ENCODE results near the gene PHC1. TPM values are rescaled to one million over a fixed set of nuclear protein-coding genes. Genes with fewer than 3 reads are reported as not detected.
A peak's percentile ranks its signal among the peaks of the same experiment; 100 is the strongest.

PHC1 gene
- total and polyA plus RNA-seq, 7 experiments from 2014 or later: 15.4 to 55.0 (median 36.8) TPM

- H3K4me1 ChIP-seq (ENCODE audit: control insufficient read depth in 2 of 2, insufficient read depth in 2 of 2, low read length in 2 of 2): peaks cover 47 to 52% of the 10 kb centered on the region in 2 donors
- intact Hi-C loops (cut with micrococcal nuclease): loop anchor here (1.0 to 5.0 kb wide), 11 partner anchors 37 to 997 kb away; partner anchors contain the start of gene KLRG1 (in 1 of the 2)
- peak overlapping the region; percentile 93 for H3K4me3 ChIP-seq (ENCODE audit: low read length)
- Mint-ChIP-seq H3K36me3 (peaks cover 0 to 28% (median 11%) of the 10 kb centered on the region in 5 donors), H3K27ac (peak overlapping the region; percentile 89 to 99 (median 96)), H3K4me3 (peak overlapping the region; percentile 83 to 99 (median 95)), H3K27me3 (no peaks in the 10 kb centered on the region), H3K9me3 (peaks cover 0 to 7% (median 5%) of the 10 kb centered on the region in 11 donors), H3K4me1 (peaks cover 46 to 78% (median 70%) of the 10 kb centered on the region in 7 donors)
- POLR2A ChIA-PET: interaction anchor here (0.7 to 8.9 kb wide), 18 partner anchors 9 to 800 kb away, joined by 3 to 148 read pairs (median 4); partner anchors contain the start of genes PHC1 and RIMKLB
- CTCF ChIA-PET: interaction anchor here (0.8 to 15.2 kb wide), 12 partner anchors 10 to 405 kb away, joined by 3 to 287 read pairs (median 6); partner anchors contain the start of gene KLRG1
- peak; percentile 28 for ATAC-seq
- no peaks in the 10 kb centered on the region for H3K9me3 ChIP-seq (ENCODE audit: control insufficient read depth in 2 of 3, low read length in 3 of 3)
- no peaks in the 10 kb centered on the region for H3K27me3 ChIP-seq (ENCODE audit: control insufficient read depth in 2 of 2, insufficient read depth in 2 of 2, low read length in 2 of 2)
- H3K27ac ChIP-seq (ENCODE audit: low read depth, low read length): peak overlapping the region; percentile 92
- peaks cover 3 to 19% (median 3%) of the 10 kb centered on the region in 3 experiments for H3K36me3 ChIP-seq (ENCODE audit: control insufficient read depth in 2 of 3, insufficient read depth in 3 of 3, low read length in 3 of 3)
- no peak for DNase-seq
Observed at GRCh38 chr12:8950221-8950527, 35.9 kb downstream of the PHC1 start.

GRCh38 chr12:8950702-8951478 is 36.6 kb downstream of the PHC1 start:
- peak in 7 of 9 donors; percentile 15 to 69 (median 48) for DNase-seq
- Histone ChIP-seq H3K9me3 (ENCODE audit: control insufficient read depth in 2 of 3, low read length in 3 of 3) (peaks cover 0 to 2% (median 0%) of the 10 kb centered on the region in 3 experiments), H3K27me3 (ENCODE audit: control insufficient read depth in 2 of 2, insufficient read depth in 2 of 2, low read length in 2 of 2) (no peaks in the 10 kb centered on the region), H3K27ac (ENCODE audit: low read depth, low read length) (peak overlapping the region; percentile 92), H3K4me1 (ENCODE audit: control insufficient read depth in 2 of 2, insufficient read depth in 2 of 2, low read length in 2 of 2) (peaks cover 54 to 59% of the 10 kb centered on the region in 2 donors), H3K4me3 (ENCODE audit: low read length) (peak overlapping the region; percentile 93), H3K36me3 (ENCODE audit: control insufficient read depth in 2 of 3, insufficient read depth in 3 of 3, low read length in 3 of 3) (peaks cover 0 to 12% (median 0%) of the 10 kb centered on the region in 3 experiments)
- no peaks in the 10 kb centered on the region for H3K27me3 Mint-ChIP-seq
- peak overlapping the region; percentile 83 to 99 (median 95) for H3K4me3 Mint-ChIP-seq
- H3K9me3 Mint-ChIP-seq: peaks cover 0 to 7% (median 5%) of the 10 kb centered on the region in 11 donors
- CTCF ChIA-PET: interaction anchor here (0.6 to 15.2 kb wide), 16 partner anchors 9 to 99 kb away, joined by 3 to 287 read pairs (median 4); partner anchors contain the start of gene KLRG1
- intact Hi-C loops (cut with micrococcal nuclease): loop anchor here (1.0 to 5.0 kb wide), 13 partner anchors 9 to 996 kb away; partner anchors contain the start of gene KLRG1 (in 1 of the 2)
- POLR2A ChIA-PET: interaction anchor here (0.6 to 8.9 kb wide), 17 partner anchors 8 to 1243 kb away, joined by 3 to 148 read pairs (median 5); partner anchors contain the start of gene RIMKLB
- H3K4me1 Mint-ChIP-seq: peaks cover 45 to 84% (median 66%) of the 10 kb centered on the region in 7 donors
- H3K27ac Mint-ChIP-seq: peak overlapping the region; percentile 89 to 99 (median 96)
- ATAC-seq: peak; percentile 14
- peaks cover 0 to 25% (median 11%) of the 10 kb centered on the region in 5 donors for H3K36me3 Mint-ChIP-seq

GRCh38 chr12:8951744-8952143 is 37.4 kb downstream of the PHC1 start:
- DNase-seq (peak in 3 of 9 donors; percentile 9 to 29 (median 12)), ATAC-seq (no peak)
- H3K27me3 ChIP-seq (ENCODE audit: control insufficient read depth in 2 of 2, insufficient read depth in 2 of 2, low read length in 2 of 2): no peaks in the 10 kb centered on the region
- H3K4me3 ChIP-seq (ENCODE audit: low read length): peak overlapping the region; percentile 93
- CTCF ChIA-PET: interaction anchor here (0.8 to 15.2 kb wide), 11 partner anchors 8 to 98 kb away, joined by 3 to 287 read pairs (median 4); no protein-coding TSS in a partner anchor
- Mint-ChIP-seq H3K36me3 (peaks cover 0 to 22% (median 7%) of the 10 kb centered on the region in 5 donors), H3K9me3 (peaks cover 0 to 7% (median 5%) of the 10 kb centered on the region in 11 donors), H3K27ac (peak overlapping the region; percentile 82 to 99 (median 96)), H3K27me3 (no peaks in the 10 kb centered on the region), H3K4me3 (peak overlapping the region; percentile 83 to 99 (median 95)), H3K4me1 (peaks cover 45 to 84% (median 59%) of the 10 kb centered on the region in 7 donors)
- peaks cover 0 to 4% (median 0%) of the 10 kb centered on the region in 3 experiments for H3K9me3 ChIP-seq (ENCODE audit: control insufficient read depth in 2 of 3, low read length in 3 of 3)
- peaks cover 61 to 67% of the 10 kb centered on the region in 2 donors for H3K4me1 ChIP-seq (ENCODE audit: control insufficient read depth in 2 of 2, insufficient read depth in 2 of 2, low read length in 2 of 2)
- intact Hi-C loops (cut with micrococcal nuclease): loop anchor here (1.0 to 5.0 kb wide), 7 partner anchors 9 to 996 kb away; partner anchors contain the start of gene KLRG1 (in 1 of the 2)
- H3K27ac ChIP-seq (ENCODE audit: low read depth, low read length): peak overlapping the region; percentile 92
- peaks cover 0 to 9% (median 0%) of the 10 kb centered on the region in 3 experiments for H3K36me3 ChIP-seq (ENCODE audit: control insufficient read depth in 2 of 3, insufficient read depth in 3 of 3, low read length in 3 of 3)
- POLR2A ChIA-PET: interaction anchor here (0.7 to 8.9 kb wide), 11 partner anchors 9 to 912 kb away, joined by 3 to 148 read pairs (median 5); no protein-coding TSS in a partner anchor

- peak overlapping the region; percentile 86 to 99 (median 96) for H3K27ac Mint-ChIP-seq
- Histone ChIP-seq H3K27me3 (ENCODE audit: control insufficient read depth in 2 of 2, insufficient read depth in 2 of 2, low read length in 2 of 2) (no peaks in the 10 kb centered on the region), H3K4me1 (ENCODE audit: control insufficient read depth in 2 of 2, insufficient read depth in 2 of 2, low read length in 2 of 2) (peaks cover 69 to 76% of the 10 kb centered on the region in 2 donors), H3K4me3 (ENCODE audit: low read length) (peak overlapping the region; percentile 38), H3K9me3 (ENCODE audit: control insufficient read depth in 2 of 3, low read length in 3 of 3) (peaks cover 0 to 4% (median 0%) of the 10 kb centered on the region in 3 experiments), H3K36me3 (ENCODE audit: control insufficient read depth in 2 of 3, insufficient read depth in 3 of 3, low read length in 3 of 3) (peaks cover 0 to 9% (median 0%) of the 10 kb centered on the region in 3 experiments), H3K27ac (ENCODE audit: low read depth, low read length) (peak overlapping the region; percentile 92)
- H3K27me3 Mint-ChIP-seq: no peaks in the 10 kb centered on the region
- H3K9me3 Mint-ChIP-seq: peaks cover 0 to 7% (median 5%) of the 10 kb centered on the region in 11 donors
- H3K36me3 Mint-ChIP-seq: peaks cover 0 to 30% (median 10%) of the 10 kb centered on the region in 5 donors
- peak; percentile 48 for ATAC-seq
- peaks cover 34 to 84% (median 60%) of the 10 kb centered on the region in 7 donors for H3K4me1 Mint-ChIP-seq
- peak overlapping the region; percentile 56 to 99 (median 84) for H3K4me3 Mint-ChIP-seq
- intact Hi-C loops (cut with micrococcal nuclease): loop anchor here (5.0 kb wide), 4 partner anchors 33 to 993 kb away; partner anchors contain the start of gene KLRG1 (in 1 of the 2)
- ChIA-PET POLR2A (interaction anchor here (0.7 to 8.9 kb wide), 6 partner anchors 15 to 88 kb away, joined by 3 to 148 read pairs (median 4); no protein-coding TSS in a partner anchor), CTCF (interaction anchor here (0.5 to 15.2 kb wide), 5 partner anchors 37 to 879 kb away, joined by 3 to 287 read pairs (median 4); no protein-coding TSS in a partner anchor)
- peak in 8 of 9 donors; percentile 31 to 80 (median 70) for DNase-seq
Observed at GRCh38 chr12:8953773-8954402, 39.6 kb downstream of the PHC1 start.

GRCh38 chr12:8956073-8956472 is 41.8 kb downstream of the PHC1 start:
- Histone ChIP-seq H3K27ac (ENCODE audit: low read depth, low read length) (peak overlapping the region; percentile 53), H3K27me3 (ENCODE audit: control insufficient read depth in 2 of 2, insufficient read depth in 2 of 2, low read length in 2 of 2) (no peaks in the 10 kb centered on the region), H3K4me3 (ENCODE audit: low read length) (no peak overlapping the region), H3K4me1 (ENCODE audit: control insufficient read depth in 2 of 2, insufficient read depth in 2 of 2, low read length in 2 of 2) (peaks cover 85 to 97% of the 10 kb centered on the region in 2 donors), H3K36me3 (ENCODE audit: control insufficient read depth in 2 of 3, insufficient read depth in 3 of 3, low read length in 3 of 3) (no peaks in the 10 kb centered on the region), H3K9me3 (ENCODE audit: control insufficient read depth in 2 of 3, low read length in 3 of 3) (peaks cover 0 to 4% (median 0%) of the 10 kb centered on the region in 3 experiments)
- Mint-ChIP-seq H3K4me1 (peaks cover 38 to 99% (median 79%) of the 10 kb centered on the region in 7 donors), H3K27me3 (no peaks in the 10 kb centered on the region), H3K27ac (peak overlapping the region in 8 of 9 donors; percentile 67 to 99 (median 96)), H3K4me3 (peak overlapping the region in 4 of 10 donors; percentile 1 to 97 (median 10)), H3K36me3 (peaks cover 0 to 35% (median 10%) of the 10 kb centered on the region in 5 donors), H3K9me3 (peaks cover 0 to 7% (median 5%) of the 10 kb centered on the region in 11 donors)
- ChIA-PET CTCF (interaction anchor here (15.2 kb wide), 1 partner anchor 76 kb away, joined by 287 read pairs; no protein-coding TSS in a partner anchor), POLR2A (interaction anchor here (0.9 to 8.9 kb wide), 2 partner anchors 18 to 71 kb away, joined by 3 to 148 read pairs; no protein-coding TSS in a partner anchor)
- no peak for ATAC-seq
- no peak for DNase-seq
- intact Hi-C loops (cut with micrococcal nuclease): no loop called here

Data from naive thymus-derived CD4-positive, alpha-beta T cell (primary cell).